Measurements from ENCODE around the gene CD200R1L.

Gene CD200R1L

GRCh38 chr3:112802338-112802737, 44.3 kb downstream of the CD200R1L start:
- no peak for DNase-seq (ENCODE audit: low spot score)
- in situ Hi-C loops (cut with MboI; ENCODE audit: low sequenced_read_pairs, unreplicated experiment), result no loop called here

GRCh38 chr3:112799946-112800345, 46.7 kb downstream of the CD200R1L start:
- TF ChIP-seq, protein P1, sequence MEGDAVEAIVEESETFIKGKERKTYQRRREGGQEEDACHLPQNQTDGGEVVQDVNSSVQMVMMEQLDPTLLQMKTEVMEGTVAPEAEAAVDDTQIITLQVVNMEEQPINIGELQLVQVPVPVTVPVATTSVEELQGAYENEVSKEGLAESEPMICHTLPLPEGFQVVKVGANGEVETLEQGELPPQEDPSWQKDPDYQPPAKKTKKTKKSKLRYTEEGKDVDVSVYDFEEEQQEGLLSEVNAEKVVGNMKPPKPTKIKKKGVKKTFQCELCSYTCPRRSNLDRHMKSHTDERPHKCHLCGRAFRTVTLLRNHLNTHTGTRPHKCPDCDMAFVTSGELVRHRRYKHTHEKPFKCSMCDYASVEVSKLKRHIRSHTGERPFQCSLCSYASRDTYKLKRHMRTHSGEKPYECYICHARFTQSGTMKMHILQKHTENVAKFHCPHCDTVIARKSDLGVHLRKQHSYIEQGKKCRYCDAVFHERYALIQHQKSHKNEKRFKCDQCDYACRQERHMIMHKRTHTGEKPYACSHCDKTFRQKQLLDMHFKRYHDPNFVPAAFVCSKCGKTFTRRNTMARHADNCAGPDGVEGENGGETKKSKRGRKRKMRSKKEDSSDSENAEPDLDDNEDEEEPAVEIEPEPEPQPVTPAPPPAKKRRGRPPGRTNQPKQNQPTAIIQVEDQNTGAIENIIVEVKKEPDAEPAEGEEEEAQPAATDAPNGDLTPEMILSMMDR (IDR thresholded peaks at IDR 0.05; ENCODE audit: borderline replicate concordance, control extremely low read depth, extremely low read depth, insufficient read depth, missing control alignments), result no peak
- DNase-seq (ENCODE audit: low spot score), result no peak
- in situ Hi-C loops (cut with MboI; ENCODE audit: low sequenced_read_pairs, unreplicated experiment), result no loop called here

More at GRCh38 chr3:112802338-112802737, 44.3 kb downstream of the CD200R1L start:
- TF ChIP-seq, protein P1 (IDR thresholded peaks at IDR 0.05; ENCODE audit: borderline replicate concordance, control extremely low read depth, extremely low read depth, insufficient read depth, missing control alignments), result no peak

GRCh38 chr3:112794622-112795172, 52.0 kb downstream of the CD200R1L start:
- in situ Hi-C loops (cut with MboI; ENCODE audit: low sequenced_read_pairs, unreplicated experiment), result no loop called here
- DNase-seq (ENCODE audit: low spot score), result no peak
- TF ChIP-seq, protein P1 (IDR thresholded peaks at IDR 0.05; ENCODE audit: borderline replicate concordance, control extremely low read depth, extremely low read depth, insufficient read depth, missing control alignments), result no peak

- in situ Hi-C loops (cut with MboI; ENCODE audit: low sequenced_read_pairs, unreplicated experiment), result no loop called here
- DNase-seq (ENCODE audit: low spot score), result no peak
- TF ChIP-seq, protein P1 (IDR thresholded peaks at IDR 0.05; ENCODE audit: borderline replicate concordance, control extremely low read depth, extremely low read depth, insufficient read depth, missing control alignments), result no peak
Observed at GRCh38 chr3:112793326-112794081, 53.2 kb downstream of the CD200R1L start.

- TF ChIP-seq, protein P1 (IDR thresholded peaks at IDR 0.05; ENCODE audit: borderline replicate concordance, control extremely low read depth, extremely low read depth, insufficient read depth, missing control alignments), result no peak
- no peak for DNase-seq (ENCODE audit: low spot score)
- in situ Hi-C loops (cut with MboI; ENCODE audit: low sequenced_read_pairs, unreplicated experiment), result no loop called here
Observed at GRCh38 chr3:112791736-112792135, 54.9 kb downstream of the CD200R1L start.

- TF ChIP-seq, protein P1 (IDR thresholded peaks at IDR 0.05; ENCODE audit: borderline replicate concordance, control extremely low read depth, extremely low read depth, insufficient read depth, missing control alignments), result no peak
- in situ Hi-C loops (cut with MboI; ENCODE audit: low sequenced_read_pairs, unreplicated experiment), result no loop called here
- DNase-seq (ENCODE audit: low spot score), result no peak
Observed at GRCh38 chr3:112789787-112790186, 56.9 kb downstream of the CD200R1L start.

Measured in GM13976 (cell line).